GM23338 (cell line): ENCODE measurements around the gene ATF6.

Experiments
- EZH2 ChIP-seq: fragments of 200-600 bp; sonication (generic); IDR thresholded peaks from one replicate; pipeline ENCODE4 v1.8.0; 2017; ENCODE audit warnings: antibody characterized with exemption, mild to moderate bottlenecking, low read depth; ENCODE audit not compliant: unreplicated experiment
- POLR2AphosphoS5 ChIP-seq: IDR thresholded peaks from 2 replicates; pipeline ENCODE4 v1.6.1; 2016; ENCODE audit warnings: antibody characterized with exemption, low read depth
- ZNF114 ChIP-seq: fragments of 250-450 bp; sonication (Bioruptor Pico); IDR thresholded peaks from 2 replicates; pipeline ENCODE4 v1.5.0; 2020; ENCODE audit warnings: mild to moderate bottlenecking, moderate library complexity
- TF ChIP-seq, protein P1 (sequence below), 2 experiments: fragments of 200-600 bp in 1 of 2; sonication (generic) in 1 of 2; conservative IDR thresholded peaks; 2 replicates each; pipeline versions ENCODE4 v1.5.1 to v1.6.1; 2016 to 2017; ENCODE audit warnings: antibody characterized with exemption in 2 of 2, low read depth in 2 of 2, mild to moderate bottlenecking in 2 of 2, moderate library complexity in 1 of 2
- TF ChIP-seq, protein P2 (sequence below): IDR thresholded peaks from one replicate; pipeline ENCODE4 v1.6.1; 2018; ENCODE audit warnings: antibody characterized with exemption; ENCODE audit not compliant: unreplicated experiment

DNA sequence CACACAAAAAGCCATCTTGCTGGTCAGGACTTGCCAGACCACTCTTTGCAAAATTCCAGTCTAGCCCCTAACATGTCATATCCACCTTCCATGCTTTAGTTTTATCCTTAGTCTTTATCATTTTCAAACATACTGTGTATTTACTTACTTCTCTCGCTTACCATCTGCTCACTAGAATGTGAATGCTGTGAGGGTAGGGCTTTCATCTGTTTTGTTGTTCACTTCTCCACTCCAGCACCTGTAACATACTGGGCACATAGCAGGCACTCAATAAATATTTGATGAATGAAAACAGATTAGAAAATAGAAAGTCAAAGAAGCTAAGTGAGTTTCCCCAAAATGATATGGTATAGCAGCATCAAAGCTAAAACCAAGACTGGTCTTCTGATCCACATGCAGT is 177.6 kb downstream of the ATF6 start:
- TF ChIP-seq, protein P1, sequence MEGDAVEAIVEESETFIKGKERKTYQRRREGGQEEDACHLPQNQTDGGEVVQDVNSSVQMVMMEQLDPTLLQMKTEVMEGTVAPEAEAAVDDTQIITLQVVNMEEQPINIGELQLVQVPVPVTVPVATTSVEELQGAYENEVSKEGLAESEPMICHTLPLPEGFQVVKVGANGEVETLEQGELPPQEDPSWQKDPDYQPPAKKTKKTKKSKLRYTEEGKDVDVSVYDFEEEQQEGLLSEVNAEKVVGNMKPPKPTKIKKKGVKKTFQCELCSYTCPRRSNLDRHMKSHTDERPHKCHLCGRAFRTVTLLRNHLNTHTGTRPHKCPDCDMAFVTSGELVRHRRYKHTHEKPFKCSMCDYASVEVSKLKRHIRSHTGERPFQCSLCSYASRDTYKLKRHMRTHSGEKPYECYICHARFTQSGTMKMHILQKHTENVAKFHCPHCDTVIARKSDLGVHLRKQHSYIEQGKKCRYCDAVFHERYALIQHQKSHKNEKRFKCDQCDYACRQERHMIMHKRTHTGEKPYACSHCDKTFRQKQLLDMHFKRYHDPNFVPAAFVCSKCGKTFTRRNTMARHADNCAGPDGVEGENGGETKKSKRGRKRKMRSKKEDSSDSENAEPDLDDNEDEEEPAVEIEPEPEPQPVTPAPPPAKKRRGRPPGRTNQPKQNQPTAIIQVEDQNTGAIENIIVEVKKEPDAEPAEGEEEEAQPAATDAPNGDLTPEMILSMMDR (conservative IDR thresholded peaks at IDR 0.05; ENCODE audit: low read depth in 2 of 2), result no peak
- TF ChIP-seq, protein P2, sequence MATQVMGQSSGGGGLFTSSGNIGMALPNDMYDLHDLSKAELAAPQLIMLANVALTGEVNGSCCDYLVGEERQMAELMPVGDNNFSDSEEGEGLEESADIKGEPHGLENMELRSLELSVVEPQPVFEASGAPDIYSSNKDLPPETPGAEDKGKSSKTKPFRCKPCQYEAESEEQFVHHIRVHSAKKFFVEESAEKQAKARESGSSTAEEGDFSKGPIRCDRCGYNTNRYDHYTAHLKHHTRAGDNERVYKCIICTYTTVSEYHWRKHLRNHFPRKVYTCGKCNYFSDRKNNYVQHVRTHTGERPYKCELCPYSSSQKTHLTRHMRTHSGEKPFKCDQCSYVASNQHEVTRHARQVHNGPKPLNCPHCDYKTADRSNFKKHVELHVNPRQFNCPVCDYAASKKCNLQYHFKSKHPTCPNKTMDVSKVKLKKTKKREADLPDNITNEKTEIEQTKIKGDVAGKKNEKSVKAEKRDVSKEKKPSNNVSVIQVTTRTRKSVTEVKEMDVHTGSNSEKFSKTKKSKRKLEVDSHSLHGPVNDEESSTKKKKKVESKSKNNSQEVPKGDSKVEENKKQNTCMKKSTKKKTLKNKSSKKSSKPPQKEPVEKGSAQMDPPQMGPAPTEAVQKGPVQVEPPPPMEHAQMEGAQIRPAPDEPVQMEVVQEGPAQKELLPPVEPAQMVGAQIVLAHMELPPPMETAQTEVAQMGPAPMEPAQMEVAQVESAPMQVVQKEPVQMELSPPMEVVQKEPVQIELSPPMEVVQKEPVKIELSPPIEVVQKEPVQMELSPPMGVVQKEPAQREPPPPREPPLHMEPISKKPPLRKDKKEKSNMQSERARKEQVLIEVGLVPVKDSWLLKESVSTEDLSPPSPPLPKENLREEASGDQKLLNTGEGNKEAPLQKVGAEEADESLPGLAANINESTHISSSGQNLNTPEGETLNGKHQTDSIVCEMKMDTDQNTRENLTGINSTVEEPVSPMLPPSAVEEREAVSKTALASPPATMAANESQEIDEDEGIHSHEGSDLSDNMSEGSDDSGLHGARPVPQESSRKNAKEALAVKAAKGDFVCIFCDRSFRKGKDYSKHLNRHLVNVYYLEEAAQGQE, result no peak
- TF ChIP-seq POLR2AphosphoS5, result no peak
- no peak for TF ChIP-seq ZNF114 (CRISPR knock-in tag)
- no peak for TF ChIP-seq EZH2
